Neutrophil (primary cell): ENCODE results near the gene SNPH.
"Not testable (repeated sequence)": the region's sequence is repeated elsewhere in the genome, so short reads cannot be mapped to it uniquely, and the experiment has no call there.

ENCODE experiments used
- H3K27ac ChIP-seq: fragments of 200-600 bp; sonication (generic); 2 replicates; pipeline ENCODE4 v1.5.1; 2016; ENCODE audit warnings: mild to moderate bottlenecking, moderate library complexity
- H3K27me3 ChIP-seq: fragments of 200-600 bp; sonication (generic); 2 replicates; pipeline ENCODE4 v1.6.0; 2016; ENCODE audit warnings: mild to moderate bottlenecking
- H3K36me3 ChIP-seq: fragments of 200-600 bp; sonication (generic); 2 replicates; pipeline ENCODE4 v1.5.1; 2017
- H3K4me1 ChIP-seq, 2 experiments: fragments of 200-600 bp in 1 of 2; sonication (generic) in 1 of 2; 1 replicate in 1 of 2; 2 replicates in 1 of 2; pipeline versions ENCODE4 v1.5.1 to v1.6.1; 2013 to 2016; ENCODE audit warnings: low read depth in 1 of 2, low read length in 1 of 2, mild to moderate bottlenecking in 1 of 2, moderate library complexity in 1 of 2; ENCODE audit not compliant: control insufficient read depth in 1 of 2, insufficient read depth in 1 of 2
- H3K4me3 ChIP-seq, 2 experiments: fragments of 200-600 bp in 1 of 2; sonication (generic) in 1 of 2; 1 replicate in 1 of 2; 2 replicates in 1 of 2; pipeline ENCODE4 v1.5.1; 2013 to 2016; ENCODE audit warnings: low read depth in 1 of 2, low read length in 1 of 2, mild to moderate bottlenecking in 1 of 2, moderate library complexity in 1 of 2
- H3K9me3 ChIP-seq: fragments of 200-600 bp; sonication (generic); 2 replicates; pipeline ENCODE4 v1.5.1; 2016
- CTCF ChIP-seq: fragments of 200-600 bp; sonication (generic); IDR thresholded peaks from 2 replicates; pipeline ENCODE4 v1.5.1; 2016; ENCODE audit warnings: antibody characterized with exemption

SNPH gene

GRCh38 chr20:1336699-1337367, 70.7 kb downstream of the SNPH start:
- Histone ChIP-seq H3K36me3 (no peaks in the 10 kb centered on the region), H3K27ac (peak overlapping the region; percentile 65)
- TF ChIP-seq CTCF, result no peak

DNA sequence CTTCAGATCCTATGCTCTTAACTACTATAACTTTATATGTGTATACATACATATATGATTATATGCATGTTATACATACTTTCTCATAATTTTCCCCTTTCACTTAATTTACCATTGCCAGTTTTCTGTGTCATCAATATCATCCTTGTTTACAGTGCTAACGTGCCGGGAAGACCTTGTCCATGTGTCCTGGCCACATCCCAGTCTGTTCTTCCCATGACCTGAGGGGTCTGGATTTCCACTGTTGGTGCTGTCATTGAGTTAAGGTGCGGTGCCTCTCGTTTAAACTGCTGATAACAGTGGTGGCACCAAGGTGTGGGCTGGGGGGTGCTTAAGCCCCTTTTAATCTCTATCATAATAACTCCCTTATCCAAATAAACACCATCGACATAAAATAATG, 71.3 kb downstream of the SNPH start:
- H3K27me3 ChIP-seq, result no peaks in the 10 kb centered on the region
- H3K9me3 ChIP-seq, result no peaks in the 10 kb centered on the region
- no peak for TF ChIP-seq CTCF
- H3K4me3 ChIP-seq, result peak overlapping the region in 1 of 2 experiments; percentile 3
- peaks cover 41 to 50% of the 10 kb centered on the region in 2 experiments for H3K4me1 ChIP-seq
- no peaks in the 10 kb centered on the region for H3K36me3 ChIP-seq
- H3K27ac ChIP-seq, result peak overlapping the region; percentile 65

More at GRCh38 chr20:1336699-1337367, 70.7 kb downstream of the SNPH start:
- H3K4me1 ChIP-seq, result peaks cover 41 to 50% of the 10 kb centered on the region in 2 experiments
- no peaks in the 10 kb centered on the region for H3K27me3 ChIP-seq
- H3K4me3 ChIP-seq, result peak overlapping the region; percentile 3 to 33
- no peaks in the 10 kb centered on the region for H3K9me3 ChIP-seq

DNA sequence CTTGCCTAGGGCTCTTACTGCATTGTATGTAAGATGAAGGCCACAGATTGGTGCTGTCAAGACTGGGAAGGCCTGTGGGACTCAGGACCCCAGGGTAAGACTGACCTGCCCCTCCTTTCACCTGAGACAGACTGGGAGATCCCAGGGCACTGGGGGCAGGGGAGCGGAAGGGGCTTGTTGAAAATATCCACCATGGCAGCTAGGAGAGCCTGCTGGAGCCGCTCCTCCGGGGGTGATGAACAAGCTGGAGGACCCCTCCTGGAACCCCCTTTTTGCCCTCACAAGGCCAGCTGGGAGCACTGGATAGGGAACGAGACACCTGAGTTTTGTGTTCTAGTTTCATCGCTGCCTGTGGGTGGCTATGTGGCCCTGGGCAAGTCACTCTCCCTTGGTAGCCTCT, 72.0 kb downstream of the SNPH start:
- Histone ChIP-seq H3K4me1 (peaks cover 37 to 44% of the 10 kb centered on the region in 2 experiments), H3K9me3 (no peaks in the 10 kb centered on the region), H3K27me3 (no peaks in the 10 kb centered on the region), H3K27ac (no peak overlapping the region), H3K36me3 (no peaks in the 10 kb centered on the region), H3K4me3 (no peak overlapping the region)
- no peak for TF ChIP-seq CTCF

- Histone ChIP-seq H3K27ac (no peak overlapping the region), H3K4me1 (peaks cover 34 to 38% of the 10 kb centered on the region in 2 experiments), H3K4me3 (no peak overlapping the region), H3K9me3 (no peaks in the 10 kb centered on the region), H3K36me3 (no peaks in the 10 kb centered on the region), H3K27me3 (no peaks in the 10 kb centered on the region)
- TF ChIP-seq CTCF, result no peak
Measured at GRCh38 chr20:1338801-1339200, 72.7 kb downstream of the SNPH start.

- no peak overlapping the region for H3K4me3 ChIP-seq
- H3K27ac ChIP-seq, result no peak overlapping the region
- no peak for TF ChIP-seq CTCF
- H3K36me3 ChIP-seq, result no peaks in the 10 kb centered on the region
- H3K4me1 ChIP-seq, result peaks cover 12% of the 10 kb centered on the region in 2 experiments
- no peaks in the 10 kb centered on the region for H3K27me3 ChIP-seq
- no peaks in the 10 kb centered on the region for H3K9me3 ChIP-seq
Measured at GRCh38 chr20:1341561-1342265, 75.6 kb downstream of the SNPH start.

DNA sequence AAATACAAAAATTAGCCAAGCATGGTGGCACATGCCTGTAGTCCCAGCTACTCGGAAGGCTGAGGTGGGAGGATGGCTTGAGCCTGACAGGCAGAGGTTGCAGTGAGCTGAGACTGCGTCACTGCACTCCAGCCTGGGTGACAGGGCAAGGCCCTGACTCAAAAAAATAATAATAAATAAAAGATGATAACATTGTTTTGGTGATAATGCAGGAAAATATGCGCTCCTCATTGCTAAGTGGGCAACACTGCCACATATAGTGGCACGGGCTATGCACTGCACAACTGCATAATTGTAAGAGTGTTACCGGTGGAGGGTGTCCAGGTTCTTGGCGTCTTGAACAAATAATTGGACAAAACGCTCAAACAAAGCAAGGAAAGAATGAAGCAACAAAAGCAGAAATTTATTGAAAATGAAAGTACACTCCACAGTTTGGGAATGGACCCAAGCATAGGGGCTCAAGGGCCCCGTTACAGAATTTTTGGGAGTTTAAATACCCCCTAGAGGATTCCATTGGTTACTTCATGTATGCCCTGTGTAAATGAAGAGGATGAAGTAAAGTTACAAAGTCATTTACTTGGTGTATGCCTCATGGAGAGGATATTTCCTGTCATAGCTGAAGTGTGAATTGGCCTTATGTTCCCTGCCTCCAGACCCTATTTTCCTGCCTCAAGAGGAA, 77.5 kb downstream of the SNPH start:
- H3K27me3 ChIP-seq, H3K27ac ChIP-seq, H3K9me3 ChIP-seq, H3K4me1 ChIP-seq, H3K36me3 ChIP-seq, H3K4me3 ChIP-seq: not testable (repeated sequence)
